Measurements from ENCODE around the gene CHCHD3.

DNA sequence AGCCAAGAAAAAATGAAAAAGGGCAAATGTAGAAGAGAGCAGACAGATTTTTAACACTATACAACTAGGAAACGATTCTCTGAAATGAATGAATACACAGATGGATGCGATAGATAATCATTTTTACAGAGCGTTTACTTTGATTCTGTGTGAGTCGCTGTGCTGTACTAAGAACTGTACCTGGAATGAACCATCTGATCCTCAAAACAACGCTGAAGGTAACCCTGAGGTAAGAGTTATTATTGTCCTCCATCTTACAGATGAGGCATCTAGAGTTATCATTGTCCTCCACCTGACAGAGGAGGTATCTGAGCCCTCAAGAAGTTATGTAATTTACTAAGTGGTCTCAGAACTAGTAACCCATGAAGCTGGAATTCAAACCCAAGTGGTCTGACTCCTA, 80.2 kb downstream of the CHCHD3 start:
- TF ChIP-seq, protein P1, sequence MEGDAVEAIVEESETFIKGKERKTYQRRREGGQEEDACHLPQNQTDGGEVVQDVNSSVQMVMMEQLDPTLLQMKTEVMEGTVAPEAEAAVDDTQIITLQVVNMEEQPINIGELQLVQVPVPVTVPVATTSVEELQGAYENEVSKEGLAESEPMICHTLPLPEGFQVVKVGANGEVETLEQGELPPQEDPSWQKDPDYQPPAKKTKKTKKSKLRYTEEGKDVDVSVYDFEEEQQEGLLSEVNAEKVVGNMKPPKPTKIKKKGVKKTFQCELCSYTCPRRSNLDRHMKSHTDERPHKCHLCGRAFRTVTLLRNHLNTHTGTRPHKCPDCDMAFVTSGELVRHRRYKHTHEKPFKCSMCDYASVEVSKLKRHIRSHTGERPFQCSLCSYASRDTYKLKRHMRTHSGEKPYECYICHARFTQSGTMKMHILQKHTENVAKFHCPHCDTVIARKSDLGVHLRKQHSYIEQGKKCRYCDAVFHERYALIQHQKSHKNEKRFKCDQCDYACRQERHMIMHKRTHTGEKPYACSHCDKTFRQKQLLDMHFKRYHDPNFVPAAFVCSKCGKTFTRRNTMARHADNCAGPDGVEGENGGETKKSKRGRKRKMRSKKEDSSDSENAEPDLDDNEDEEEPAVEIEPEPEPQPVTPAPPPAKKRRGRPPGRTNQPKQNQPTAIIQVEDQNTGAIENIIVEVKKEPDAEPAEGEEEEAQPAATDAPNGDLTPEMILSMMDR (IDR thresholded peaks at IDR 0.05; ENCODE audit: poor library complexity) = no peak
- TF ChIP-seq EZH2phosphoT487 (IDR thresholded peaks at IDR 0.05; ENCODE audit: low read depth, severe bottlenecking, unreplicated experiment) = no peak

Measured in hepatocyte (in vitro differentiated cells).